22Rv1 (cell line): Measurements from ENCODE around the gene GAS2L2.

ENCODE experiments used
- CTCF ChIP-seq: fragments of 450-650 bp; IDR thresholded peaks from 2 replicates; pipeline ENCODE4 v1.5.1; 2017; ENCODE audit warnings: mild to moderate bottlenecking
- ZFX ChIP-seq: fragments of 450-650 bp; IDR thresholded peaks from 2 replicates; pipeline ENCODE4 v1.6.1; 2017; ENCODE audit warnings: antibody characterized with exemption, borderline replicate concordance

- TF ChIP-seq CTCF (no peak), ZFX (no peak)
Measured at GRCh38 chr17:35795871-35796265, 42.8 kb upstream of the GAS2L2 start.
